H1 (cell line): ENCODE data around the gene IQCH. TPM values are rescaled to one million over a fixed set of nuclear protein-coding genes. Genes with fewer than 3 reads are reported as not detected.

Experiments used
- CTCF ChIA-PET: fragments of 300-600 bp; sonication (Branson Sonifier 250); formaldehyde crosslinking; loops from one replicate; lab custom pipeline; 2021; ENCODE audit not compliant: partially characterized antibody; lab: Charles Lee
- POLR2A ChIA-PET: fragments of 300-600 bp; sonication (Branson Sonifier 250); formaldehyde crosslinking; loops from one replicate; lab custom pipeline; 2021; ENCODE audit warnings: inconsistent platforms; ENCODE audit not compliant: partially characterized antibody; lab: Charles Lee
- DNase-seq, 2 experiments: peaks; one replicate each; pipeline versions ENCODE4 v3.0.0 to v3.0.0-alpha.2; 2010 to 2022; ENCODE audit warnings: low spot score in 2 of 2, low read depth in 1 of 2, mixed read lengths in 1 of 2
- FAIRE-seq: peaks from 2 replicates; lab custom pipeline; 2011; peaks lifted over from hg19 to GRCh38; lab: Jason Lieb, UNC
- H2AFZ ChIP-seq: 2 replicates; pipeline ENCODE4 v1.8.1; 2012; ENCODE audit warnings: low read length, inconsistent platforms
- H2AK5ac ChIP-seq: 2 replicates; pipeline ENCODE4 v1.6.1; 2013; ENCODE audit warnings: low read depth, low read length
- H2BK120ac ChIP-seq: replicated peaks from 2 replicates; pipeline ENCODE3; 2013; ENCODE audit warnings: low read depth, low read length, inconsistent platforms
- H2BK12ac ChIP-seq: 2 replicates; pipeline ENCODE4 v1.6.1; 2013; ENCODE audit warnings: low read depth, low read length
- H2BK15ac ChIP-seq: 2 replicates; pipeline ENCODE4 v1.6.1; 2013; ENCODE audit warnings: low read length
- H2BK20ac ChIP-seq: 2 replicates; pipeline ENCODE4 v1.6.1; 2013; ENCODE audit warnings: low read length
- H2BK5ac ChIP-seq: 2 replicates; pipeline ENCODE4 v1.6.1; 2013; ENCODE audit warnings: low read depth, low read length
- H3K14ac ChIP-seq: 2 replicates; pipeline ENCODE4 v1.6.1; 2013; ENCODE audit warnings: inconsistent platforms; ENCODE audit not compliant: insufficient read length
- H3K18ac ChIP-seq: 2 replicates; pipeline ENCODE4 v1.6.1; 2013; ENCODE audit warnings: low read length; ENCODE audit errors: extremely low read depth
- H3K23ac ChIP-seq: 2 replicates; pipeline ENCODE4 v1.6.1; 2013; ENCODE audit warnings: inconsistent platforms; ENCODE audit not compliant: insufficient read length
- H3K23me2 ChIP-seq: 2 replicates; pipeline ENCODE4 v1.6.1; 2013; ENCODE audit warnings: low read depth, low read length
- H3K27ac ChIP-seq: 2 replicates; pipeline ENCODE4 v1.6.1; 2011; ENCODE audit warnings: low read depth, low read length, inconsistent platforms
- H3K27me3 ChIP-seq, 4 experiments: replicated peaks in 1 of 4; 1 replicate in 1 of 4; 2 replicates in 3 of 4; pipeline versions ENCODE4 v1.6.1 to v1.8.1; 2011 to 2013; ENCODE audit warnings: low read length in 3 of 4, mild to moderate bottlenecking in 3 of 4, inconsistent platforms in 2 of 4, mixed read lengths in 2 of 4, moderate library complexity in 1 of 4; ENCODE audit not compliant: control insufficient read depth in 3 of 4, insufficient read depth in 3 of 4; ENCODE audit errors: extremely low read depth in 1 of 4
- H3K36me3 ChIP-seq, 4 experiments: 2 replicates each; pipeline versions ENCODE4 v1.6.1 to v1.8.1; 2011 to 2013; ENCODE audit warnings: mild to moderate bottlenecking in 4 of 4, low read length in 3 of 4, moderate library complexity in 2 of 4, control low read depth in 1 of 4, inconsistent platforms in 1 of 4; ENCODE audit not compliant: insufficient read depth in 4 of 4, control insufficient read depth in 2 of 4
- H3K4ac ChIP-seq: replicated peaks from 2 replicates; pipeline ENCODE3; 2013; ENCODE audit warnings: low read length, low read depth, mixed read lengths, inconsistent platforms; ENCODE audit not compliant: insufficient read length
- H3K4me1 ChIP-seq, 4 experiments: replicated peaks in 1 of 4; 1 replicate in 1 of 4; 2 replicates in 3 of 4; pipeline versions ENCODE4 v1.6.1 to v1.8.1; 2011 to 2013; ENCODE audit warnings: low read length in 3 of 4, inconsistent platforms in 2 of 4, mixed read lengths in 1 of 4; ENCODE audit not compliant: insufficient read depth in 4 of 4, control insufficient read depth in 3 of 4
- H3K4me2 ChIP-seq, 2 experiments: 2 replicates each; pipeline versions ENCODE4 v1.6.1 to v1.8.1; 2011 to 2013; ENCODE audit warnings: low read depth in 2 of 2, low read length in 2 of 2, control low read depth in 1 of 2, inconsistent platforms in 1 of 2, mild to moderate bottlenecking in 1 of 2; ENCODE audit not compliant: insufficient read depth in 1 of 2
- H3K4me3 ChIP-seq, 4 experiments: fragments of 200-600, 300-600 bp in 1 of 4; sonication (generic), shearing (Covaris generic), sonication (Bioruptor Twin) in 1 of 4; 2 replicates each; pipeline versions ENCODE4 v1.5.1 to v1.8.1; 2011 to 2016; ENCODE audit warnings: low read length in 4 of 4, low read depth in 3 of 4, control low read depth in 2 of 4, inconsistent platforms in 2 of 4, mild to moderate bottlenecking in 2 of 4, mixed read lengths in 1 of 4, moderate library complexity in 1 of 4; ENCODE audit not compliant: insufficient read depth in 2 of 4; ENCODE audit errors: extremely low read depth in 1 of 4
- H3K56ac ChIP-seq: replicated peaks from 2 replicates; pipeline ENCODE3; 2013; ENCODE audit warnings: low read depth, mild to moderate bottlenecking, mixed read lengths, low read length, inconsistent platforms; ENCODE audit not compliant: insufficient read length
- H3K79me1 ChIP-seq: 2 replicates; pipeline ENCODE4 v1.6.1; 2013; ENCODE audit warnings: low read depth, low read length, control low read depth
- H3K79me2 ChIP-seq, 2 experiments: 2 replicates each; pipeline versions ENCODE4 v1.6.1 to v1.8.1; 2012 to 2013; ENCODE audit warnings: low read length in 2 of 2, mild to moderate bottlenecking in 2 of 2, inconsistent platforms in 1 of 2; ENCODE audit not compliant: insufficient read depth in 2 of 2, control insufficient read depth in 1 of 2
- H3K9ac ChIP-seq, 4 experiments: replicated peaks in 1 of 4; 1 replicate in 1 of 4; 2 replicates in 3 of 4; pipeline versions ENCODE4 v1.6.1 to v1.8.1; 2011 to 2013; ENCODE audit warnings: low read depth in 3 of 4, low read length in 3 of 4, control low read depth in 2 of 4, mild to moderate bottlenecking in 2 of 4, moderate library complexity in 2 of 4, inconsistent platforms in 1 of 4; ENCODE audit errors: extremely low read depth in 1 of 4
- H3K9me3 ChIP-seq, 2 experiments: 2 replicates each; pipeline versions ENCODE4 v1.6.1 to v1.8.1; 2012 to 2013; ENCODE audit warnings: mild to moderate bottlenecking in 2 of 2, moderate library complexity in 2 of 2, control low read depth in 1 of 2, inconsistent platforms in 1 of 2, low read depth in 1 of 2, low read length in 1 of 2, mixed read lengths in 1 of 2; ENCODE audit not compliant: insufficient read depth in 2 of 2
- H4K20me1 ChIP-seq, 2 experiments: replicated peaks in 1 of 2; 2 replicates each; pipeline versions ENCODE3 to v1.8.1; 2011 to 2013; ENCODE audit warnings: inconsistent platforms in 2 of 2, low read length in 2 of 2, mild to moderate bottlenecking in 1 of 2; ENCODE audit not compliant: insufficient read depth in 2 of 2, control insufficient read depth in 1 of 2
- H4K5ac ChIP-seq: 2 replicates; pipeline ENCODE4 v1.6.1; 2013; ENCODE audit warnings: low read length, low read depth, mixed read lengths, inconsistent platforms; ENCODE audit not compliant: insufficient read length
- H4K8ac ChIP-seq: 2 replicates; pipeline ENCODE4 v1.8.0; 2013; ENCODE audit warnings: mild to moderate bottlenecking, moderate library complexity, low read length, inconsistent platforms; ENCODE audit not compliant: insufficient read depth; ENCODE audit errors: extremely low read depth
- H4K91ac ChIP-seq: replicated peaks from 2 replicates; pipeline ENCODE3; 2013; ENCODE audit warnings: low read length, mixed read lengths, inconsistent platforms; ENCODE audit not compliant: insufficient read length
- KDM4A ChIP-seq: IDR thresholded peaks from one replicate; pipeline ENCODE4 v1.7.1; 2012; ENCODE audit warnings: low read depth, mild to moderate bottlenecking, moderate library complexity, low read length, inconsistent platforms; ENCODE audit not compliant: severe bottlenecking
- RXRA ChIP-seq: IDR thresholded peaks from 2 replicates; pipeline ENCODE4 v1.6.1; 2011; ENCODE audit warnings: low read depth, mild to moderate bottlenecking, low read length, moderate library complexity; ENCODE audit not compliant: insufficient read depth
- SAP30 ChIP-seq: fragments of 300-600 bp; sonication (generic); IDR thresholded peaks from 2 replicates; pipeline ENCODE4 v1.7.1; 2012; ENCODE audit warnings: low read length, moderate library complexity, mild to moderate bottlenecking, inconsistent platforms; ENCODE audit not compliant: insufficient read depth, insufficient replicate concordance
- SIN3A ChIP-seq, 2 experiments: IDR thresholded peaks in 1 of 2; conservative IDR thresholded peaks in 1 of 2; 2 replicates each; pipeline ENCODE4 v1.6.1; 2011 to 2012; ENCODE audit warnings: low read length in 2 of 2, improper control_type of control experiment in 1 of 2, low read depth in 1 of 2, mild to moderate bottlenecking in 1 of 2
- SIRT6 ChIP-seq: IDR thresholded peaks from one replicate; pipeline ENCODE4 v1.7.1; 2012; ENCODE audit warnings: low read length, inconsistent platforms
- WGBS, 2 experiments: shearing (Covaris generic) in 1 of 2; methylation state at CpG; one replicate each; pipeline versions ENCODE4 v1.1.6 to v1.1.7; 2013 to 2015; ENCODE audit warnings: low lambda C conversion rate in 2 of 2, mixed read lengths in 2 of 2, inconsistent platforms in 1 of 2, low coverage in 1 of 2, missing lambda C conversion rate in 1 of 2; ENCODE audit not compliant: insufficient replicate concordance in 2 of 2, insufficient coverage in 1 of 2, insufficient read length in 1 of 2; ENCODE audit errors: extremely low coverage in 1 of 2, missing lambda C conversion rate in 1 of 2; 5-methylcytosine and 5-hydroxymethylcytosine counted together
- polyA plus RNA-seq, 7 experiments: library from polyadenylated mRNA; depleted of rRNA in 3 of 7; stranded (reverse) in 5 of 7; unstranded in 2 of 7; fragments of >200 nt in 5 of 7; fragments of 200-250 nt in 2 of 7; gene quantifications; 1 replicate in 5 of 7; 2 replicates in 1 of 7; 4 replicates in 1 of 7; pipeline versions ENCODE4 v1.2.1 to v1.2.3, GENCODE V29; 2011 to 2013; ENCODE audit warnings: missing spikeins in 2 of 7, mixed read lengths in 2 of 7
- total RNA-seq: library from RNA; stranded (reverse); fragmentation: NEBNext Ultra II Directional; extraction: Animal tissue kit (Norgen Biotek cat#: 25700); gene quantifications from 2 replicates; pipeline ENCODE4 v1.2.1, GENCODE V29; 2021
- TF ChIP-seq, protein P1 (sequence below): IDR thresholded peaks from 2 replicates; pipeline ENCODE4 v1.6.1; 2011; ENCODE audit warnings: low read depth, mild to moderate bottlenecking, low read length; ENCODE audit not compliant: insufficient read depth
- TF ChIP-seq, protein P2 (sequence below): IDR thresholded peaks from 2 replicates; pipeline ENCODE4 v1.6.1; 2012; ENCODE audit warnings: low read length, inconsistent platforms

IQCH gene
- total and polyA plus RNA-seq, 2 of the 8 experiments (the other 6 are each of a cell fraction or from before 2014, with no cell fraction given), result 0.60 to 1.9 TPM

DNA sequence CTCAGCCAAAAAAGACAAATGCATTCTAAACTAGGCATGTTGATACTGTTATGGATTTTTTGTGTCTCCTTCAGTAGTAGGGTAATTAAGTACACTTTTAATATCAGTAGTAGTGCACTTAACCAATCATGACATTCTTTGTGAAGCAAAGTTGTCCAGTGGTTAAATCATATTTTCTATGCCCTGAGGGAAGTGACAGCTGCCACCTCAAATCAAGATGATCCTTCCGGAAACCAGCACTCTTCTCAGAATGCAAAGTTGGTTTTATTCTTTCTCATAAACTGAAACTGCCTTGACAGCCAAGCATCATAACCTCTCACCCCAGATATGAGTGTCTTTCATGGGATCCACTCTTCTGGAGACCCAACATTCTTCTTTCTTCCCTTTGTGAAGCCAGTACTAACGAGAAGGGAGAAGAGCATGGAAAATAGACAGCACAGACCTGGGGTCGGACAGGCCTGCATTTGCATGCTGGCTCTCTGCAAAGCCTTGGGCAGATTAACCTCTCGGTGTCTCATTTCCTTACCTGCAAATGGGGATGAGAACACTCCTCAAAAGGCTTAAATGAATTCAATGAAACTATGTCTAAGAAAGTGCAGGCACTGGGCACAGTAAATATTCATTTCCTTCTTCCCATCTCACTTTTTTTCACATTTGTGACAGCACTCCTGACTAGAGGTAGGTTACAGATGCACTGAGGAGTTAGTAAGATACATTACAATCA lies 13.3 kb upstream of the IQCH start:
- Histone ChIP-seq H3K27me3 (no peaks in the 10 kb centered on the region), H4K20me1 (peaks cover 2 to 4% of the 10 kb centered on the region in 2 experiments), H2BK12ac (no peak overlapping the region), H3K4me2 (no peak overlapping the region), H3K36me3 (peaks cover 0 to under 1% (median 0%) of the 10 kb centered on the region in 4 experiments; a peak in 1 of 8 replicates), H2BK20ac (no peak overlapping the region), H3K14ac (no peak overlapping the region), H3K18ac (no peak overlapping the region), H3K23ac (no peak overlapping the region), H4K8ac (no peak overlapping the region), H3K27ac (no peak overlapping the region), H3K23me2 (no peaks in the 10 kb centered on the region; the same call in 1 of the 2 replicates), H2BK5ac (no peak overlapping the region), H3K79me1 (no peaks in the 10 kb centered on the region; the same call in 1 of the 2 replicates), H4K5ac (no peak overlapping the region), H3K9ac (no peak overlapping the region), H3K9me3 (no peaks in the 10 kb centered on the region), H3K56ac (no peak overlapping the region), H2AFZ (no peak overlapping the region), H3K79me2 (peaks cover 0 to 75% of the 10 kb centered on the region in 2 experiments; a peak in 2 of 4 replicates), H3K4me1 (peaks cover 0 to 8% (median 3%) of the 10 kb centered on the region in 4 experiments; a peak in 4 of 7 replicates), H3K4me3 (no peak overlapping the region), H2BK15ac (no peak overlapping the region), H2BK120ac (no peak overlapping the region), H3K4ac (no peak overlapping the region), H4K91ac (no peak overlapping the region), H2AK5ac (no peak overlapping the region)
- WGBS, 2 experiments, result 70% methylated on average over 4 of the region's 4 CpGs; no CpG with 5 or more reads in 1 of the 2 experiments
- ChIA-PET CTCF (interaction anchor here (0.9 to 2.3 kb wide), 6 partner anchors 41 to 295 kb away, joined by 3 to 15 read pairs (median 3); no protein-coding TSS in a partner anchor), POLR2A (no interaction called here)
- no peak for FAIRE-seq
- no peak for DNase-seq
- no peak for TF ChIP-seq SIRT6
- no peak for TF ChIP-seq SIN3A (conservative IDR thresholded peaks at IDR 0.05 in 1 of 2, IDR thresholded peaks at IDR 0.05 in 1 of 2; ENCODE audit: low read depth in 1 of 2, low read length in 2 of 2)
- TF ChIP-seq, protein P1, sequence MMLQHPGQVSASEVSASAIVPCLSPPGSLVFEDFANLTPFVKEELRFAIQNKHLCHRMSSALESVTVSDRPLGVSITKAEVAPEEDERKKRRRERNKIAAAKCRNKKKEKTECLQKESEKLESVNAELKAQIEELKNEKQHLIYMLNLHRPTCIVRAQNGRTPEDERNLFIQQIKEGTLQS, result no peak
- TF ChIP-seq SAP30, result no peak
- no peak for TF ChIP-seq RXRA
- TF ChIP-seq, protein P2, sequence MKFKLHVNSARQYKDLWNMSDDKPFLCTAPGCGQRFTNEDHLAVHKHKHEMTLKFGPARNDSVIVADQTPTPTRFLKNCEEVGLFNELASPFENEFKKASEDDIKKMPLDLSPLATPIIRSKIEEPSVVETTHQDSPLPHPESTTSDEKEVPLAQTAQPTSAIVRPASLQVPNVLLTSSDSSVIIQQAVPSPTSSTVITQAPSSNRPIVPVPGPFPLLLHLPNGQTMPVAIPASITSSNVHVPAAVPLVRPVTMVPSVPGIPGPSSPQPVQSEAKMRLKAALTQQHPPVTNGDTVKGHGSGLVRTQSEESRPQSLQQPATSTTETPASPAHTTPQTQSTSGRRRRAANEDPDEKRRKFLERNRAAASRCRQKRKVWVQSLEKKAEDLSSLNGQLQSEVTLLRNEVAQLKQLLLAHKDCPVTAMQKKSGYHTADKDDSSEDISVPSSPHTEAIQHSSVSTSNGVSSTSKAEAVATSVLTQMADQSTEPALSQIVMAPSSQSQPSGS, result no peak
- no peak for TF ChIP-seq KDM4A
